CD4-positive, alpha-beta T cell treated with Interleukin-4 for 4 hours (primary cell): ENCODE measurements around the gene KLHL24.
A peak's percentile ranks its signal among the peaks of the same experiment; 100 is the strongest.
"Not testable (repeated sequence)": the region's sequence is repeated elsewhere in the genome, so short reads cannot be mapped to it uniquely, and the experiment has no call there.

Experiments
- DNase-seq: peaks from one replicate; pipeline ENCODE4 v3.0.0-alpha.2; 2020

KLHL24 gene, protein sequence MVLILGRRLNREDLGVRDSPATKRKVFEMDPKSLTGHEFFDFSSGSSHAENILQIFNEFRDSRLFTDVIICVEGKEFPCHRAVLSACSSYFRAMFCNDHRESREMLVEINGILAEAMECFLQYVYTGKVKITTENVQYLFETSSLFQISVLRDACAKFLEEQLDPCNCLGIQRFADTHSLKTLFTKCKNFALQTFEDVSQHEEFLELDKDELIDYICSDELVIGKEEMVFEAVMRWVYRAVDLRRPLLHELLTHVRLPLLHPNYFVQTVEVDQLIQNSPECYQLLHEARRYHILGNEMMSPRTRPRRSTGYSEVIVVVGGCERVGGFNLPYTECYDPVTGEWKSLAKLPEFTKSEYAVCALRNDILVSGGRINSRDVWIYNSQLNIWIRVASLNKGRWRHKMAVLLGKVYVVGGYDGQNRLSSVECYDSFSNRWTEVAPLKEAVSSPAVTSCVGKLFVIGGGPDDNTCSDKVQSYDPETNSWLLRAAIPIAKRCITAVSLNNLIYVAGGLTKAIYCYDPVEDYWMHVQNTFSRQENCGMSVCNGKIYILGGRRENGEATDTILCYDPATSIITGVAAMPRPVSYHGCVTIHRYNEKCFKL

DNA sequence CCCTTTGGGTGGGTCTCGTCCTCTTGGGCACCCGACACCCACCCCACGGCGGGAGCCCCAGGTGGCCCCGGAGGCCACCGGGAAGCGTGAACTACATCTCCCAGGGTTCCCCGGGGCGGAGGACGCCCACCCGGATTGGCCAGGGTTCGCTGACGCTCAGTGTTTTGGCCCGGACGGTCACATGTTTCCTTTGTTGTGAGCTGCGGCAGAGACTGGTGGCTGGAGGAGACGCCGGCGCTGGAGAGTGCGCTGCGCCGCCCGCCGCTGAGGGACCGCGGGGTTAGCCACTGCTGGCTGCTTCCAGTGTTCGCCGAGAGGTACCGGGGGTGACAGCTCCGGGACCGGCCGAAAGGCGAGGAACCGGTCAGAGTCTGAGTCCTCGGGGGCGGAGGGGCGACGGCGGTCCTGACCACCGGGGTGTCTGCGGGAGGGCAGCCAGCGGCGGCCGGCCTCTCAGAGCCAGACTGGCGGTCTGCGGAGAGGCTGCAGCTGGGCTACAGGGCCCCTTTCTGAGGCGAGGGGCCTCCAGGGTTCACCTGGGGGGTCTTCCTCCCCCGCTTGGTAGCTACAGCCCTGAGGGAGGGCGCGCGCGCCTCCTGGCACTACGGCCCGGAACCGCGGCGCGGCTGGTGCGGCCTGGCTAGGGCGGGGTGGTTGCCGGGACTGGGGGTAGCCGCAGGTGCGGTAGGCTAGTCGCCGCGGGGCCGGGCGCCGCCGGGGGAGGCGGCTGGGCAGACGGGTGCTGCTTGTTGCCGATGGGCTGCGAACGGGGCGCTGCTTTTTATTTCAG lies at the start of gene KLHL24:
Gene KLHL24, plus strand, starts transcription at position 193 of the 790 bp plus-strand sequence. CDS start 14,734 bp downstream, outside the sequence.
- DNase-seq: peak; percentile 89

- DNase-seq: peak; percentile 37
Observed at GRCh38 chr3:183586477-183586876, 48.9 kb upstream of the KLHL24 start.

GRCh38 chr3:183587336-183587735 lies 48.1 kb upstream of the KLHL24 start:
- DNase-seq: peak; percentile 26

- no peak for DNase-seq
Observed at GRCh38 chr3:183590442-183590841, 45.0 kb upstream of the KLHL24 start.

DNA sequence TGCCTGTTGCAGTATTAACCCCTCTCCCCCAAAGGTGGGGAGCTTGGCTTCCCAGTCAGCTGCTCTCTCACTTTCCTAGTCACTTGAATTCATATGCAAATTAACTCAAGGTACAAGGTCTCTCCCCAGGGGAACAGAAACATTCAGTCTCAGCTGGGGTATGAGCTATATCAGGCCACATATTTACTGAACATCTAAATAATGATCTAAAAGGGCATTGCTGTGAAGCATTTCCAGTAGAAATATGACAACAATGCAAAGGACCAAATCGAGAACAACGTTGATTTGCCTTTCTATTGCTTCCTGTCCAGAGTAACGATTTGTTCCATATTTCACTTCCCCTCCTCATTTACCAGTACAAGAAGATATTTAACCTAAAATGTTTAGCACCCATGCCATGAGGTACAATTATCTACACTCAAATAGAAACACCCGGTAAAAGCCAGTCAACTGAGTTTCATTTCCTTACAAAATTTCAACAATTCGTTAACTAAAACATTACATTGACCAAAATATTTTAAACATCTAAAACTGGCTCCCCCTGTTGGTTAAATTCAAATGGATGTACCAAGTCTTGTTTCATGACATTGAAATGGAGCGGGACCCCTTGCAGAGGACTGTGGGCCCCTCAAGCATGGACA lies 43.4 kb upstream of the KLHL24 start:
- DNase-seq: peak; percentile 44

DNA sequence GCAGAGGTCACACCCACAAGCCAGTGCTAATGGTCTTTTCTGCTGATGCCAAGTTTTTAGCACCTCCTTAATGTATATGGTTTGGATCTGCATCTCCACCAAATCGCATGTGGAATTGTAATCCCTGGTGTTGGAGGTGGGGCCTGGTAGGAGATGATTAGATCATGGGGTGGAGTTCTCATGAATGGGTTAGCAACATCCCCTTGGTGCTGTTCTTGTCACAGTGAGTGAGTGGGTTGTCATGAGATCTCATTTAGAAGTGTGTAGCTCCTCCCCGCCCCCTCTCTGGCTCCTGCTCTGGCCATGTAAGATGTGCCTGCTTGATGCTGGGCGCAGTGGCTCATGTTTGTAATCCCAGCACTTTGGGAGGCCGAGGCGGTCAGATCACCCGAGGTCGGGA lies 42.6 kb upstream of the KLHL24 start:
- DNase-seq: no peak

DNA sequence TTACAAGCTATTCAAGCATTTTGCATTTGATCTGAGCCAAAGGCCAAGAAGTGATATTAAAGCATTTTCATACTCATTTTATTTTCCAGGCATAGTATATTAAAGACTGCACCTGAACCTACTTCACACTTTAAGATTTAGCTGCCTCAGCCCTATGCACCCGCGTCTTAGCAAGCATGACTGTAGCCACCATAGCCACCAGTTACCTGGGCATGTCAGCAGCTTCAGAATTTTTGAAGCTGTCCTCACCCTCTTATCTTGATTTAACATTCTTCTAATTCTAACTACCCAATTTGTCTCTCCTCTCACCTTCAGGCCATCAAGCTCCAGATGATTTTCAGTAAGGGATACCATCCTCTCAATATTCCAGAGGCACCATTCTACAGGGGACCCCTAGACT lies 40.8 kb upstream of the KLHL24 start:
- DNase-seq: no peak

DNA sequence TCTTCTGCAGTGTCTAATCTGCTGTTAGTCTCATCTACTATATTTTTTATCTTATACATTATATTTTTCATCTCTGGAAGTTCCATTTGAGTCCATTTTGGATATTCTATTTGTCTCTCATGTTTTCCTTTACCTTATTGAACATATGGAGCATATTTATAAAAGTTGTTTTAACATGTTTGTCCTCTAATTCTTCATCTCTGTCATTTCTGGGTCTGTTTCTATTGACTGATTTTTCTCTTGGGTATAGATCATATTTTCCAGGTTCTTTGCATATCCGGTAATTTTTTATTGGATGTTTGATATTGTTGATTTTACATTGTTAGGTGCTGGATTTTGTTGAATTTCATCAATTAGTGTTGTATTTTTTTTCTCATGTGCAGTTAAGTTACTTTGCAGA lies 37.5 kb upstream of the KLHL24 start:
- no peak for DNase-seq

- not testable (repeated sequence) for DNase-seq
Observed at GRCh38 chr3:183611326-183611725, 24.1 kb upstream of the KLHL24 start.

GRCh38 chr3:183613366-183614285 lies 21.8 kb upstream of the KLHL24 start:
- DNase-seq: no peak

- DNase-seq: no peak
Observed at GRCh38 chr3:183618542-183618941, 16.9 kb upstream of the KLHL24 start.

GRCh38 chr3:183619010-183619409 lies 16.4 kb upstream of the KLHL24 start:
- DNase-seq: no peak

DNA sequence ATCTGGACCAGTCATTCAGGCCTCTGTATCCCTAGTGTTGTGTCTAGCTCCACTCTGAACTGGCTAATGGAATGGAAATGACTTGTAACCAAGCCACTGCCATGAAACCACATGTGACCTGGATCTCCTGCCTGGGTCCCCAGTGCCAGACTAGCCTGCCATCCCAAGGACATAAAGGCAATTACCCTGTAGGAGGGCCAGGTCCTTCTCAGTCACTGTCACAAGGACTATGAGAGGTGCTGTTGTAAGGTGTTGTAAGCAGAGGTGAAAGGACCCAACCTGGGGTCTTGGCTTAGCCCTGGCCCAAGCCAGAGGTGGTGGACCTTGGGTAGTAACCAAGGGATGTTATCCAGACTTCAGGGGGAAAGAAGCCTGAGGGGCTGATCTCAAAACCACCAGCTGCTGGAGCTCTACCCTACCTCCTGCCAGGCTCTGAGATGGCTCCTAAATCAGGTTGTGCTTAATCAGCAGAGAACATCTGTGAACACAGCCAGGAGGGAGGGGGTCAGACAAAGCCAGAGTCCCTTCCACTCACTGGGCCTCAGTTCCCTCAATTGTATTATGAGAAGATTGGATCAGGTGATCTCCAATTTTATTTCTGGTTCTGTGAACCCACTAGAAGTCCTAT lies 15.7 kb upstream of the KLHL24 start:
- DNase-seq: no peak

- no peak for DNase-seq
Observed at GRCh38 chr3:183620252-183620628, 15.2 kb upstream of the KLHL24 start.

- DNase-seq: not testable (repeated sequence)
Observed at GRCh38 chr3:183622473-183622872, 12.9 kb upstream of the KLHL24 start.

DNA sequence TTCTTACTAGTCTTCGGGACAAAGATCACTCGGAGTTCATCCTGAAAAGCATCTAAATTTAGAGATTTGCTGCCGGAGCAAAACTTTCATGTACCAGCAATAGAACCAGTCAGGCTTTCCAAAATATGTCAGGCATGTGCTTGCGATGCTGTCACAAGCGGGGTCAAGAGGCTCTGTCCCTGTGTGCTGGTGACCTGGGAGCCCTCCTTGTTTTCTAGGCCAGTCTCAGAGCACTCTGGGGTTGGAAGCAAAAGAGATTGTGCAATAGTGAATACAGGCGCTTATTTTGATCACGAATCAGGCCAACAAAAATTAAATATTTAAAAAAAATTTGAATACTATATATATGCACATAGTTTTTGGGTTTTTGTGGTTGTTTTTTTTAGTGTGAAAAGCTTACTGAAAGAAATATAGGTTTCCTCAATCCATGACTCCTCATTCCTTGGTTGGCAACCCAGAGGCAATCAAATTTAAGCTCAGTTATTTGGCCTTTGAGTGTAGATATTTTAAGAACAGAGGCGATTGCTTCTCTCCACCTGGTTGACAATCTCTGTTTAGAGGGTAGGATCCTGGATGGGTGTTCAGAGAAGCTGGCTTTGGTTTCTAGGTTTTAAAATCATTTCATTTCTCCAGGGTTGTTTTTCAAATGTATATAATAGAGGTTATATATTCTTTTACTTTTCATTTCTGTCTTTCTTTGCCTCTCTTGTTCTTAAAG lies 8.4 kb upstream of the KLHL24 start:
- no peak for DNase-seq

DNA sequence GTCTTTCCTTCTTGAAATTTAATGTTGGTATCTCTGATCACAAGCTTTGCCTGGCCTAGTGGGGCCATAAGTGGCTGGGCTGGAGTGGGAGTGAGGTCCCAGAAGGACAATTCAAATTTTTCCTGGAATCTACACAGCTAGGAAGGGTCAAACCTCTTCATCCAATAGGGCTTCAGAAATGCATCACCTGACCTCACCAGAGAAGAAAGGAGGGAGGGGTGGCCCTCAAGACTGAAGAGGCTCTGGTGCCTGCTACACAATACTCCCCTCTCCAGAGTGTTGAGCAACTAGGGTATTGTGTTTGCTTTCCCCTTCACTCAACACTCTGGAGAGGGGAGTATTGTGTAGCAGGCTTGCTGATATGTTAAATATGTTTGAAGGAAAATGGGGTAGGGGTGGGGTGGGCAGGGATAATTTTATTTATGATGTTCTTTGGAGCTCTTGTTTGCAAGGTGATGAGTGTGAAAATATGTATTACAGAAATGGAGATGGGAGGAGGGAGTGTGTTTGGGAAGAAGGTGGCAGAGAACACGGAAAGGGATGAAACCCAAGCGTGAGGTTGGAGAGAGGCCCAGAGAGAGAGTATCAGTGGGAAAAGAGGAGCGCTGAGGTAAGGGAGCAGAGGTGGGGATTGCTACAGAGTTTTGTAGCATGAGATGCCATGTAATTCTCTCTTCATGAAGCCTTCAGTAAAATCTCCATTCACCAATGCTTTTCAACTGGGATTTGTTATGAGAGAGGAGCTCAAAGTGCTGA lies 5.7 kb upstream of the KLHL24 start:
- DNase-seq: no peak

- no peak for DNase-seq
Observed at GRCh38 chr3:183631715-183632114, 3.7 kb upstream of the KLHL24 start.

DNA sequence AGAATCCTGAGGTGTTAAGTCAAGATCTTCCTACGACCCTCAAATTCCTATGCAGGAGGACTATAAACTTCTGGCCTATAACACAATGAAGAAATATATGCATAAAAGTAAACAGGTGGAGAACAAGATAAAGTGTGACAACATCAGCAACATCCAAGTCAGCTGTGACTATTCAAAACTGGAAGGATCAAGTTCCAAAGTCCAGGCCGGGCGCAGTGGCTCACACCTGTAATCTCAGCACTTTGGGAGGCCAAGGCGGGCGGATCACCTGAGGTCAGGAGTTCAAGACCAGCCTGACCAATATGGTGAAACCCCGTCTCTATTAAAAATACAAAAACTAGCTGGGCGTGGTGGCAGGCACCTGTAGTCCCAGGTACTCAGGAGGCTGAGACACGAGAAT lies 2.7 kb upstream of the KLHL24 start:
- not testable (repeated sequence) for DNase-seq

DNA sequence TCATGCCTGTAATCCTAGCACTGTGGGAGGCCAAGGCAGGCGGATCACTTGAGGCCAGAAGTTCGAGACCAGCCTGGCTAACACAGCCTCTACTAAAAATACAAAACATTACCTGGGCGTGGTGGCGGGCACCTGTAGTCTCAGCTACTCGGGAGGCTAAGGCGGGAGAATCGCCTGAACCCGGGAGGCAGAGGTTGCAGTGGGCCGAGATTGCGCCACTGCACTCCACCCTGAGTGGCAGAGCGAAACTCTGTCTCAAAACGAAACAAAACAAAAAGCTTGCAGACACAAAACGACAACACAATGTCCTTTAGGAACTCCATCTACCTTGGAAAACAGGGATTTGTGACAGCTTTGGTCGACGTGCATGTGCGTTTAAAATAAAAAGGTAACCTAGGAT lies 716 bp upstream of the KLHL24 start:
- DNase-seq: no peak
